B cell (primary cell): ENCODE results near the gene CDKN1A. TPM values are rescaled to one million over a fixed set of nuclear protein-coding genes. Genes with fewer than 3 reads are reported as not detected.

ENCODE experiments used
- ATAC-seq: fragments of 200-7000 bp; cut with Tn5 transposase; one replicate; pipeline ENCODE4 v1.10.0; 2021; ENCODE audit warnings: low read depth, mild to moderate bottlenecking, moderate number of reproducible peaks, moderate library complexity
- CTCF ChIA-PET: fragments of 350-600 bp; sonication (Branson Sonifier 250); formaldehyde crosslinking; loops from one replicate; lab custom pipeline; 2021; ENCODE audit warnings: antibody characterized with exemption, inconsistent platforms; lab: Charles Lee
- POLR2A ChIA-PET: fragments of 350-600 bp; sonication (Branson Sonifier 250); formaldehyde crosslinking; loops from one replicate; lab custom pipeline; 2021; ENCODE audit warnings: antibody characterized with exemption; lab: Charles Lee
- DNase-seq: peaks from one replicate; pipeline ENCODE4 v3.0.0; 2013
- H2AFZ ChIP-seq: 2 replicates; pipeline ENCODE4 v1.6.1; 2012; ENCODE audit warnings: mild to moderate bottlenecking, low read depth, low read length; ENCODE audit not compliant: insufficient read depth, poor library complexity, severe bottlenecking
- H3K27ac ChIP-seq, 2 donors: 1 replicate in 1 of 2; 2 replicates in 1 of 2; pipeline ENCODE4 v1.5.1; 2012 to 2013; ENCODE audit warnings: low read length in 2 of 2, mild to moderate bottlenecking in 2 of 2, moderate library complexity in 1 of 2
- H3K27me3 ChIP-seq, 4 experiments: fragments of 200-600 bp in 1 of 4; sonication (generic) in 1 of 4; replicated peaks in 1 of 4; 1 replicate in 2 of 4; 2 replicates in 2 of 4; pipeline versions ENCODE4 v1.6.1 to v1.7.0; 2013 to 2016; ENCODE audit warnings: low read length in 3 of 4, mild to moderate bottlenecking in 2 of 4, mixed read lengths in 1 of 4, moderate library complexity in 1 of 4; ENCODE audit not compliant: insufficient read depth in 4 of 4, control insufficient read depth in 3 of 4; ENCODE audit errors: control extremely low read depth in 1 of 4
- H3K36me3 ChIP-seq, 2 experiments: replicated peaks in 1 of 2; 1 replicate in 1 of 2; 2 replicates in 1 of 2; pipeline versions ENCODE4 v1.6.1 to v1.7.1; 2013; ENCODE audit warnings: low read length in 1 of 2; ENCODE audit not compliant: insufficient read depth in 2 of 2, control insufficient read depth in 1 of 2; ENCODE audit errors: control extremely low read depth in 1 of 2, extremely low read depth in 1 of 2
- H3K4me1 ChIP-seq, 2 donors: fragments of 200-600 bp in 1 of 2; sonication (generic) in 1 of 2; 1 replicate in 1 of 2; 2 replicates in 1 of 2; pipeline versions ENCODE4 v1.5.1 to v1.6.1; 2013 to 2017; ENCODE audit warnings: low read length in 2 of 2; ENCODE audit not compliant: control insufficient read depth in 2 of 2, insufficient read depth in 2 of 2
- H3K4me2 ChIP-seq: replicated peaks from 2 replicates; pipeline ENCODE3; 2012; ENCODE audit warnings: mild to moderate bottlenecking, low read depth, low read length; ENCODE audit not compliant: poor library complexity, severe bottlenecking
- H3K4me3 ChIP-seq, 5 experiments: fragments of 200-600 bp in 1 of 5; sonication (generic) in 1 of 5; 1 replicate in 3 of 5; 2 replicates in 2 of 5; pipeline versions ENCODE4 v1.5.1 to v1.7.0; 2011 to 2016; ENCODE audit warnings: low read length in 4 of 5, mild to moderate bottlenecking in 4 of 5, low read depth in 2 of 5, control low read depth in 1 of 5, moderate library complexity in 1 of 5; ENCODE audit not compliant: insufficient read depth in 1 of 5; ENCODE audit errors: control extremely low read depth in 1 of 5, extremely low read depth in 1 of 5
- H3K79me2 ChIP-seq: fragments of 200-600 bp; sonication (generic); one replicate; pipeline ENCODE4 v1.6.0; 2016; ENCODE audit warnings: low read length; ENCODE audit not compliant: control insufficient read depth, insufficient read depth
- H3K9ac ChIP-seq: fragments of 200-600 bp; sonication (generic); 2 replicates; pipeline ENCODE4 v1.6.1; 2017; ENCODE audit warnings: mild to moderate bottlenecking, low read length, moderate library complexity
- H3K9me3 ChIP-seq, 3 donors: one replicate each; pipeline versions ENCODE4 v1.6.1 to v1.7.1; 2013; ENCODE audit warnings: low read length in 2 of 3; ENCODE audit not compliant: control insufficient read depth in 2 of 3, insufficient read depth in 1 of 3; ENCODE audit errors: control extremely low read depth in 1 of 3
- H4K20me1 ChIP-seq: 2 replicates; pipeline ENCODE4 v1.6.0; 2012; ENCODE audit warnings: mild to moderate bottlenecking, low read length; ENCODE audit not compliant: insufficient read depth, control insufficient read depth, poor library complexity, severe bottlenecking
- H3K27ac Mint-ChIP-seq: one replicate; pipeline ENCODE4 v1.8.0; 2021; ENCODE audit warnings: mixed read lengths
- H3K27me3 Mint-ChIP-seq: one replicate; pipeline ENCODE4 v1.8.0; 2021; ENCODE audit warnings: mixed read lengths
- H3K4me1 Mint-ChIP-seq: one replicate; pipeline ENCODE4 v1.8.0; 2021; ENCODE audit warnings: mixed read lengths
- H3K4me3 Mint-ChIP-seq: one replicate; pipeline ENCODE4 v1.8.0; 2021; ENCODE audit warnings: mixed read lengths
- H3K9me3 Mint-ChIP-seq: one replicate; pipeline ENCODE4 v1.8.0; 2022; ENCODE audit warnings: mixed read lengths; ENCODE audit not compliant: insufficient read depth
- EZH2 ChIP-seq: IDR thresholded peaks from 2 replicates; pipeline ENCODE4 v1.6.1; 2012; ENCODE audit warnings: borderline replicate concordance, low read depth, mild to moderate bottlenecking, moderate library complexity, low read length; ENCODE audit not compliant: insufficient read depth, poor library complexity, severe bottlenecking
- WGBS: methylation state at CpG from one replicate; pipeline ENCODE4 v1.1.5; 2013; ENCODE audit warnings: missing lambda C conversion rate; ENCODE audit not compliant: insufficient coverage; 5-methylcytosine and 5-hydroxymethylcytosine counted together
- intact Hi-C: fragments of 100-400 bp; cut with micrococcal nuclease; formaldehyde crosslinking; loops from one replicate; pipeline ENCODE4 v1.10.0; 2022
- polyA plus RNA-seq: library from polyadenylated mRNA; depleted of rRNA; stranded (reverse); fragments of >200 nt; gene quantifications from 2 replicates; pipeline ENCODE4 v1.2.3, GENCODE V29; 2012
- total RNA-seq, 2 donors: library from RNA; stranded (reverse); fragments of 120-200 nt in 1 of 2; gene quantifications; 1 replicate in 1 of 2; 2 replicates in 1 of 2; pipeline versions ENCODE4 v1.2.3 to v1.2.4, GENCODE V29; 2013 to 2022
- TF ChIP-seq, protein P1 (sequence below): fragments of 200-600 bp; IDR thresholded peaks from one replicate; pipeline ENCODE4 v1.8.0; 2022; ENCODE audit warnings: antibody characterized with exemption, mild to moderate bottlenecking

The CDKN1A gene
- total and polyA plus RNA-seq, 2 donors (not counting 1 experiment from before 2014, with no cell fraction given), result 45.5 to 352 TPM

GRCh38 chr6:36633915-36634314, 44.6 kb upstream of the CDKN1A start:
- Histone ChIP-seq H3K9ac (no peak overlapping the region), H3K4me2 (no peak overlapping the region), H3K27ac (no peak overlapping the region), H4K20me1 (no peaks in the 10 kb centered on the region), H2AFZ (no peak overlapping the region), H3K4me3 (no peak overlapping the region), H3K4me1 (peaks cover 11 to 15% of the 10 kb centered on the region in 2 donors), H3K79me2 (no peaks in the 10 kb centered on the region), H3K36me3 (no peaks in the 10 kb centered on the region), H3K27me3 (no peaks in the 10 kb centered on the region), H3K9me3 (no peaks in the 10 kb centered on the region)
- TF ChIP-seq, protein P1, sequence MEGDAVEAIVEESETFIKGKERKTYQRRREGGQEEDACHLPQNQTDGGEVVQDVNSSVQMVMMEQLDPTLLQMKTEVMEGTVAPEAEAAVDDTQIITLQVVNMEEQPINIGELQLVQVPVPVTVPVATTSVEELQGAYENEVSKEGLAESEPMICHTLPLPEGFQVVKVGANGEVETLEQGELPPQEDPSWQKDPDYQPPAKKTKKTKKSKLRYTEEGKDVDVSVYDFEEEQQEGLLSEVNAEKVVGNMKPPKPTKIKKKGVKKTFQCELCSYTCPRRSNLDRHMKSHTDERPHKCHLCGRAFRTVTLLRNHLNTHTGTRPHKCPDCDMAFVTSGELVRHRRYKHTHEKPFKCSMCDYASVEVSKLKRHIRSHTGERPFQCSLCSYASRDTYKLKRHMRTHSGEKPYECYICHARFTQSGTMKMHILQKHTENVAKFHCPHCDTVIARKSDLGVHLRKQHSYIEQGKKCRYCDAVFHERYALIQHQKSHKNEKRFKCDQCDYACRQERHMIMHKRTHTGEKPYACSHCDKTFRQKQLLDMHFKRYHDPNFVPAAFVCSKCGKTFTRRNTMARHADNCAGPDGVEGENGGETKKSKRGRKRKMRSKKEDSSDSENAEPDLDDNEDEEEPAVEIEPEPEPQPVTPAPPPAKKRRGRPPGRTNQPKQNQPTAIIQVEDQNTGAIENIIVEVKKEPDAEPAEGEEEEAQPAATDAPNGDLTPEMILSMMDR, result no peak
- no peak for TF ChIP-seq EZH2
- 68% methylated on average over 9 of the region's 9 CpGs for WGBS
- peaks cover 14% of the 10 kb centered on the region for H3K4me1 Mint-ChIP-seq
- H3K27me3 Mint-ChIP-seq, result no peaks in the 10 kb centered on the region
- DNase-seq (no peak), ATAC-seq (no peak)
- no peak overlapping the region for H3K4me3 Mint-ChIP-seq
- no peak overlapping the region for H3K27ac Mint-ChIP-seq
- ChIA-PET CTCF (interaction anchor here (1.1 to 2.1 kb wide), 2 partner anchors 10 kb away, joined by 3 to 7 read pairs; no protein-coding TSS in a partner anchor), POLR2A (no interaction called here)
- intact Hi-C loops, result no loop called here
- no peaks in the 10 kb centered on the region for H3K9me3 Mint-ChIP-seq

- intact Hi-C loops, result no loop called here
These were observed 44.0 kb upstream of the CDKN1A start for GRCh38 chr6:36634317-36635108.

More at GRCh38 chr6:36634317-36635108, 44.0 kb upstream of the CDKN1A start:
- H3K27ac ChIP-seq, result no peak overlapping the region
- no peak overlapping the region for H3K4me2 ChIP-seq
- Mint-ChIP-seq H3K27ac (no peak overlapping the region), H3K27me3 (no peaks in the 10 kb centered on the region), H3K9me3 (no peaks in the 10 kb centered on the region), H3K4me1 (peaks cover 8% of the 10 kb centered on the region), H3K4me3 (no peak overlapping the region)
- H3K4me1 ChIP-seq, result peaks cover 6 to 9% of the 10 kb centered on the region in 2 donors
- H3K36me3 ChIP-seq, result no peaks in the 10 kb centered on the region
- ATAC-seq (no peak), DNase-seq (no peak)
- no peak overlapping the region for H2AFZ ChIP-seq
- no peaks in the 10 kb centered on the region for H4K20me1 ChIP-seq
- H3K9ac ChIP-seq, result no peak overlapping the region
- ChIA-PET POLR2A (no interaction called here), CTCF (interaction anchor here (1.1 to 1.8 kb wide), 2 partner anchors 11 to 125 kb away, joined by 3 to 9 read pairs; no protein-coding TSS in a partner anchor)
- H3K9me3 ChIP-seq, result no peaks in the 10 kb centered on the region
- no peak overlapping the region for H3K4me3 ChIP-seq
- no peaks in the 10 kb centered on the region for H3K79me2 ChIP-seq
- no peaks in the 10 kb centered on the region for H3K27me3 ChIP-seq
- 100% methylated on average over 7 of the region's 16 CpGs for WGBS
- TF ChIP-seq EZH2, result no peak
- TF ChIP-seq, protein P1, result no peak
